ENCODE measurements around the gene SGMS1.

Gene SGMS1

GRCh38 chr10:50635286-50635685 is 11.5 kb upstream of the SGMS1 start:
- DNase-seq: no peak

- DNase-seq: no peak
Measured at GRCh38 chr10:50634479-50634878, 10.7 kb upstream of the SGMS1 start.

GRCh38 chr10:50631052-50631451 is 7.3 kb upstream of the SGMS1 start:
- no peak for DNase-seq

GRCh38 chr10:50629495-50630122 is 5.9 kb upstream of the SGMS1 start:
- DNase-seq: no peak

GRCh38 chr10:50627896-50628295 is 4.1 kb upstream of the SGMS1 start:
- no peak for DNase-seq

- no peak for DNase-seq
Measured at GRCh38 chr10:50627443-50627842, 3.7 kb upstream of the SGMS1 start.

GRCh38 chr10:50625649-50626132 is 1.9 kb upstream of the SGMS1 start:
- no peak for DNase-seq

GRCh38 chr10:50624866-50625501 is 1.2 kb upstream of the SGMS1 start:
- peak; percentile 75 for DNase-seq

- peak; percentile 99 for DNase-seq
Measured at GRCh38 chr10:50624413-50624865, 683 bp upstream of the SGMS1 start.

GRCh38 chr10:50622706-50623662 is 772 bp downstream of the SGMS1 start:
- peak; percentile 52 for DNase-seq

GRCh38 chr10:50621968-50622705 is 1.6 kb downstream of the SGMS1 start:
- peak; percentile 80 for DNase-seq

GRCh38 chr10:50620899-50621298 is 2.9 kb downstream of the SGMS1 start:
- DNase-seq: no peak

GRCh38 chr10:50619882-50620281 is 3.9 kb downstream of the SGMS1 start:
- DNase-seq: no peak

- no peak for DNase-seq
Measured at GRCh38 chr10:50619166-50619565, 4.6 kb downstream of the SGMS1 start.

GRCh38 chr10:50618624-50619023 is 5.1 kb downstream of the SGMS1 start:
- no peak for DNase-seq

GRCh38 chr10:50615658-50616057 is 8.1 kb downstream of the SGMS1 start:
- no peak for DNase-seq

GRCh38 chr10:50614444-50615137 is 9.2 kb downstream of the SGMS1 start:
- DNase-seq: peak; percentile 16

- DNase-seq: no peak
Measured at GRCh38 chr10:50613726-50614443, 9.9 kb downstream of the SGMS1 start.

- DNase-seq: no peak
Measured at GRCh38 chr10:50613150-50613549, 10.6 kb downstream of the SGMS1 start.

GRCh38 chr10:50610368-50610767 is 13.4 kb downstream of the SGMS1 start:
- no peak for DNase-seq

GRCh38 chr10:50607356-50607925 is 16.3 kb downstream of the SGMS1 start:
- no peak for DNase-seq
